Measurements from ENCODE around the gene THAP10. TPM values are rescaled to one million over a fixed set of nuclear protein-coding genes. Genes with fewer than 3 reads are reported as not detected.

Gene THAP10
- total RNA-seq, 1 experiment from 2014 or later, result 2.6 TPM

GRCh38 chr15:70912187-70912586, 20.0 kb upstream of the THAP10 start:
- peaks cover 6% of the 10 kb centered on the region for H3K9me3 Mint-ChIP-seq
- no peak for ATAC-seq
- DNase-seq (ENCODE audit: low spot score), result no peak
- no peak for TF ChIP-seq CDX4 (CRISPR knock-in tag; IDR thresholded peaks at IDR 0.05; ENCODE audit: borderline replicate concordance)
- no peak for TF ChIP-seq AFF4 (CRISPR knock-in tag; IDR thresholded peaks at IDR 0.05; ENCODE audit: borderline replicate concordance)
- no peak for TF ChIP-seq ZNF317 (CRISPR knock-in tag; IDR thresholded peaks at IDR 0.05; ENCODE audit: borderline replicate concordance, low read depth)
- TF ChIP-seq HMGXB4 (CRISPR knock-in tag; IDR thresholded peaks at IDR 0.05), result no peak
- no peak for TF ChIP-seq ZNF423 (CRISPR knock-in tag; IDR thresholded peaks at IDR 0.05)
- no peak for TF ChIP-seq USF2 (CRISPR knock-in tag; IDR thresholded peaks at IDR 0.05)
- TF ChIP-seq ZNF232 (CRISPR knock-in tag; IDR thresholded peaks at IDR 0.05), result no peak
- no peak for TF ChIP-seq PRRX2 (CRISPR knock-in tag; IDR thresholded peaks at IDR 0.05)
- no peak for TF ChIP-seq ZNF532 (CRISPR knock-in tag; IDR thresholded peaks at IDR 0.05; ENCODE audit: borderline replicate concordance)
- no peak overlapping the region for H3K4me3 Mint-ChIP-seq
- H3K27ac Mint-ChIP-seq, result no peak overlapping the region
- H3K4me1 Mint-ChIP-seq, result no peaks in the 10 kb centered on the region
- POLR2A ChIA-PET, result no interaction called here
- CTCF ChIA-PET, result no interaction called here
- peaks cover 9% of the 10 kb centered on the region for H3K36me3 Mint-ChIP-seq
- no peaks in the 10 kb centered on the region for H3K27me3 Mint-ChIP-seq (ENCODE audit: low read depth)

- TF ChIP-seq RELA (CRISPR knock-in tag; IDR thresholded peaks at IDR 0.05; ENCODE audit: borderline replicate concordance), result no peak
- no peak for TF ChIP-seq NR3C1 (CRISPR knock-in tag; conservative IDR thresholded peaks at IDR 0.05; ENCODE audit: low read depth)
- no peak for TF ChIP-seq HMGXB4 (CRISPR knock-in tag; IDR thresholded peaks at IDR 0.05)
- no peak for TF ChIP-seq FOXP1 (CRISPR knock-in tag; IDR thresholded peaks at IDR 0.05; ENCODE audit: borderline replicate concordance)
- Mint-ChIP-seq H3K4me1 (0 out of 2 replicates have a peak, but pooled peaks cover 3% of the 10 kb centered on the region), H3K4me3 (no peak overlapping the region), H3K9me3 (peaks cover 6% of the 10 kb centered on the region), H3K27ac (no peak overlapping the region), H3K36me3 (peaks cover 9% of the 10 kb centered on the region), H3K27me3 (ENCODE audit: low read depth) (no peaks in the 10 kb centered on the region)
- ATAC-seq (no peak), DNase-seq (ENCODE audit: low spot score) (no peak)
- CTCF ChIA-PET, result no interaction called here
- POLR2A ChIA-PET, result no interaction called here
These were observed 18.7 kb upstream of the THAP10 start for GRCh38 chr15:70910958-70911357.

All from WTC11 (cell line).